Mucosa of stomach (tissue), 1 donor: ENCODE data around the gene TRMU.
A peak's percentile ranks its signal among the peaks of the same experiment; 100 is the strongest.

Source experiments
- H3K27me3 ChIP-seq: one replicate; pipeline ENCODE4 v1.7.0; 2013; ENCODE audit warnings: mild to moderate bottlenecking, low read length; ENCODE audit not compliant: control insufficient read depth, insufficient read depth
- H3K36me3 ChIP-seq: one replicate; pipeline ENCODE4 v1.7.0; 2013; ENCODE audit warnings: low read length; ENCODE audit not compliant: control insufficient read depth, insufficient read depth
- H3K4me1 ChIP-seq: one replicate; pipeline ENCODE4 v1.7.0; 2013; ENCODE audit warnings: mild to moderate bottlenecking, low read length; ENCODE audit not compliant: control insufficient read depth, insufficient read depth
- H3K4me3 ChIP-seq: one replicate; pipeline ENCODE4 v1.7.0; 2013; ENCODE audit warnings: low read length
- H3K9ac ChIP-seq: one replicate; pipeline ENCODE4 v1.7.0; 2013; ENCODE audit warnings: mild to moderate bottlenecking, low read length, moderate library complexity
- H3K9me3 ChIP-seq: one replicate; pipeline ENCODE4 v1.7.0; 2013; ENCODE audit warnings: mild to moderate bottlenecking, low read length, moderate library complexity; ENCODE audit not compliant: control insufficient read depth
- donor health status: Pancreatic carcinoma.

The TRMU gene

DNA sequence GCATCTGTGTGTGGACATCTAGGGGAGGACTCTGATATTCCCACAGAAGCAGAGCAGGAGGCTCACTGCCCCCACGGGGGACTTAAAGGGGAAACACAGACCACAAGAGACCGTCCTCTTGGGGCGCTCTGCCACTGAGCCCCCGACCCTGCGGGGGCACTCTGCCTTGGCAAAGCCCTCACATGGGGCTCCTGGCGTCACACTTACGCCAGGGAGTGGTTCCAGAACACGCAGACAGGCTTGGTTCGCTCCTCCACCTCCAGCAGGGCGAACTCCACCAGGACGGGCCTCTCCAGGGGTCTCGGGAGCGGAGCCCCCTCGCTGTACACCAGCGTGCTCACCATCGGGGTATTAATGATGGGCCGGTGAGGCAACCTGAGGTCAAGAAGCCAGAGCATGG lies 45.1 kb downstream of the TRMU start:
- no peaks in the 10 kb centered on the region for H3K36me3 ChIP-seq
- peaks cover 52% of the 10 kb centered on the region for H3K4me1 ChIP-seq
- H3K4me3 ChIP-seq = no peak overlapping the region
- H3K27me3 ChIP-seq = no peaks in the 10 kb centered on the region
- H3K9me3 ChIP-seq = no peaks in the 10 kb centered on the region
- H3K9ac ChIP-seq = no peak overlapping the region

DNA sequence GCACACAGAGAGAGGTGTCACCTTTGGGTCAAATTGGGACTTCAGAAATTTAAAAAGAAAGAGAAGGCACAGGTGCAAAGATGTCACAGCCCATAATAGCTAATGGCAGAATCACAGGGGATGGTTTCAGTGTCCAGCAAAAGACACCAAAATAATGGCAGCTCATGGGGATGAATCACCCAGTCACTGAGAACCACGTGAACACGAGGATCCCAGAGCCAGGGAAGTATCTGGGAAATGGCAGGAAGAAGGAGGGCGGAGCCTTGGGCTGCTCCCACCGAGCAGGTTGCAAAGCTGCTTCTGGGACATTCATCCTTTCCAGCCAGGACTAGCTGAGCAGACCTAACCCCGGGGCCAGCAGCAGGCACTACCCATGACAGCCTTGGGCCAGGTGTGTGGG lies 45.6 kb downstream of the TRMU start:
- Histone ChIP-seq H3K9me3 (no peaks in the 10 kb centered on the region), H3K9ac (no peak overlapping the region), H3K4me3 (no peak overlapping the region), H3K36me3 (no peaks in the 10 kb centered on the region), H3K27me3 (no peaks in the 10 kb centered on the region), H3K4me1 (peaks cover 48% of the 10 kb centered on the region)

DNA sequence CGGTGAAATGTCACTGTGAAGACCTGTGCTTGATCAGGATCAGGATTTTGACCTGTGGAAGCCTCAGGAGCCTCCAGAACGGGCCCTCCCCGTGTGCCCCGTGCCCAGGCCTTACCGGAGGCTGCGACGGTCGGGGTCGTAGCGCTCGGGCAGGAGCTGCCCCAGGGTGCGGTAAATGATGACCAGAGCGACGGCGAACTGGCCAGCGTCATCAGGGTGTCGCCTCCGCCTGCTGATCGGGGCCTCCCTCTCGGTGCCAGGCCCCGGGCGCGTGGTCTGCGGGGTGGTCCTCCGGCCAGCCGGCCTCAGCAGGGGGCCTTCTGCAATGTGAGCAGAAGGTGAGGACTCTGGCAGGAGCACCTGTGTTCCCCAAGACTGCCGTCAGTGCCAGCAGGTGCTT lies 46.2 kb downstream of the TRMU start:
- H3K9ac ChIP-seq = no peak overlapping the region
- H3K27me3 ChIP-seq = no peaks in the 10 kb centered on the region
- H3K9me3 ChIP-seq = no peaks in the 10 kb centered on the region
- H3K36me3 ChIP-seq = no peaks in the 10 kb centered on the region
- peaks cover 43% of the 10 kb centered on the region for H3K4me1 ChIP-seq
- no peak overlapping the region for H3K4me3 ChIP-seq

DNA sequence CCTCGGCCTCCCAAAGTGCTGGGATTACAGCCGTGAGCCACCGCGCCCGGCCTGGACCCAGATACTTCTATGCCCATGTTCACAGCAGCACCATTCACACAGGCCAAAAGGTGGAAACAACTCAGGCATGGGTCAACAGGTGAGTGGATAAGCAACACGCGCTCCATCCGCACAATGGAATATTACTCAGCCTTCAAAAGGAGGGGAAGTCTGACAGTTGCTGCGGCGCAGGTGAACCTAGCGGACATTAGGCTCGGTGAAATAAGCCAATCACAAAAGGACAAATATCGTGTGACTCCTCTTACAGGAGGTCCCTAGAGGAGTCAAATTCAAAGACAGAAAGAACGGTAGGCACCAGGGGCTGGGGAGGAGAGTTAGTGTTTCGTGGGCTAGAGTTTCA lies 47.0 kb downstream of the TRMU start:
- H3K9me3 ChIP-seq = no peaks in the 10 kb centered on the region
- H3K36me3 ChIP-seq = no peaks in the 10 kb centered on the region
- no peak overlapping the region for H3K4me3 ChIP-seq
- H3K9ac ChIP-seq = no peak overlapping the region
- no peaks in the 10 kb centered on the region for H3K27me3 ChIP-seq
- peaks cover 35% of the 10 kb centered on the region for H3K4me1 ChIP-seq

DNA sequence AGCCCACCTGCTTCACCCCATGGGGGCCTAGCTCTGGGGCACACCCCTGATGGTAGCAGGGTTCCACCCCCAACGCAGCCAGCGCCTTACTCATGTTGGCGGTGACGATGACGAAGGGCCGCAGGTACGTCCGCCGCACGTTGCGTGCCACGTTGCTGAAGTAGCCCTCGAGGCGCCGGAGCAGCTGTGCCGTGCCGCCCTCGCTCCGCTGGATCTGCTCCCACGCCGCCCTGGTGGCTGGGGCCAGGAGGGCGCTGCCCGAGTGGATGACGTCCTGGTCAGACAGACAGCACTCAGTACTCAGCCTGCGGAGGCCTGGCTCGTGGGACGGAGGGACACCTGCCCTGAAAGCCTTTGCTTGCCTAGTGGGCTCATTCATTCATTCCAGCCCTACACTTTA lies 50.8 kb downstream of the TRMU start:
- H3K4me3 ChIP-seq = no peak overlapping the region
- peaks cover 5% of the 10 kb centered on the region for H3K4me1 ChIP-seq
- no peaks in the 10 kb centered on the region for H3K9me3 ChIP-seq
- no peaks in the 10 kb centered on the region for H3K27me3 ChIP-seq
- H3K36me3 ChIP-seq = no peaks in the 10 kb centered on the region
- no peak overlapping the region for H3K9ac ChIP-seq

DNA sequence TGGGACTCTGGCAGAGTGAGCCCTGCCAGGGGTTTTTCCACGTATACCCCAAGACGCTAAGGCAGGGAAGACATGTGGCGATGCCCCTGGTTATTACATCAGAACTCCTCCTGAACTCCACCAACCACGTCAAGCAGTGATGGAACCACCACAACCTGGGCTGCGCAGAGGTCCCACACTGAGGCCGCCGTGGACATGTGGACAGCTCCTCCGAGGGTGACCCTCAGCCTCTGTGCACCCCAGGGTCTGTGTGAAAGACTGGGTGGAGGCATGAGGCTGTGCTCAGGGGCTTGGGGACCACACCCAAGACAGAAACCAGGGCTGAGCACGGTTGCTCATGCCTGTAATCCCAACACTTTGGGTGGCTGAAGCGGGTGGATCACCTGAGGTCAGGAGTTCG lies 52.2 kb downstream of the TRMU start:
- Histone ChIP-seq H3K9me3 (no peaks in the 10 kb centered on the region), H3K27me3 (no peaks in the 10 kb centered on the region), H3K4me3 (no peak overlapping the region), H3K4me1 (peaks cover 5% of the 10 kb centered on the region), H3K36me3 (no peaks in the 10 kb centered on the region), H3K9ac (no peak overlapping the region)

DNA sequence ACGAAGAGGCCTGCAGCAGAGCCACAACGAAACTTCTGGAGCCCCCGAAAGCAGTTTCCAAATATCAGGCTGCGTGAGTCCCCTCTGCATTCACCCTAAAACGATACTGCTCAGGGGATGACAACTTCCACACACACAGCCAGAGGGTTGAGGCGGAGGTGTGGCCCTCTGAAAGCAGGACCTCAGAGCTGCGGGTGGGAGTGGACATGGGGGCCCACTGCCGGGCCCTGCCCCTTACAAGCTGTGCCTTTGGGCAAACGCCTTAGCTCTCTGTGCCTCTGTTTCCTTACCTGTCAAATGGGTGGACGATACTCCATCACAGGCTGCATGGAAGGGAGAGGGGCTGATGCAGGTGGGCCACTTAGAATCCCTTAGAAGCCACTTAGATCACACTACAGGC lies 53.1 kb downstream of the TRMU start:
- Histone ChIP-seq H3K9me3 (no peaks in the 10 kb centered on the region), H3K9ac (no peak overlapping the region), H3K4me3 (no peak overlapping the region), H3K4me1 (peaks cover 5% of the 10 kb centered on the region), H3K27me3 (no peaks in the 10 kb centered on the region), H3K36me3 (no peaks in the 10 kb centered on the region)

DNA sequence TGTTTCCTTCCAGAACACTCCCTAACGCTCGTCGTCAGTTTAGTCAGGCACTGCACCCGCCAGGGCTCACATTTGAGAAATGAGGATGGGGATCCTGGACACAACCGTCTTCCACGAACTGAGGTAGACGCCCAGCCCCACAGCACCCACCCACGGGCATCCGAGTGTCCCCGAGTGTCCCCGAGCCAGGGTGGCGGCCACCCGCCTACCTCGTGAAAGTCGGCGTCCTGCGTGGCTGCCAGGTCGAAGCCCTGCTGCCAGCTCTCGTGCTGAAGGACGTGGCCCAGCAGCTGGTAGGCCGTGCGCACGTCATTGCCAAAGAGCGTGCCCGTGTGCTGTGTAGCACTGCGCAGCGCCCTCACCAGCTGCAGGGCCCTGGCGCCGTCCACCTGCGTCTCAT lies 53.6 kb downstream of the TRMU start:
- no peaks in the 10 kb centered on the region for H3K27me3 ChIP-seq
- no peaks in the 10 kb centered on the region for H3K36me3 ChIP-seq
- H3K4me1 ChIP-seq = peaks cover 5% of the 10 kb centered on the region
- no peak overlapping the region for H3K9ac ChIP-seq
- H3K9me3 ChIP-seq = no peaks in the 10 kb centered on the region
- H3K4me3 ChIP-seq = no peak overlapping the region

DNA sequence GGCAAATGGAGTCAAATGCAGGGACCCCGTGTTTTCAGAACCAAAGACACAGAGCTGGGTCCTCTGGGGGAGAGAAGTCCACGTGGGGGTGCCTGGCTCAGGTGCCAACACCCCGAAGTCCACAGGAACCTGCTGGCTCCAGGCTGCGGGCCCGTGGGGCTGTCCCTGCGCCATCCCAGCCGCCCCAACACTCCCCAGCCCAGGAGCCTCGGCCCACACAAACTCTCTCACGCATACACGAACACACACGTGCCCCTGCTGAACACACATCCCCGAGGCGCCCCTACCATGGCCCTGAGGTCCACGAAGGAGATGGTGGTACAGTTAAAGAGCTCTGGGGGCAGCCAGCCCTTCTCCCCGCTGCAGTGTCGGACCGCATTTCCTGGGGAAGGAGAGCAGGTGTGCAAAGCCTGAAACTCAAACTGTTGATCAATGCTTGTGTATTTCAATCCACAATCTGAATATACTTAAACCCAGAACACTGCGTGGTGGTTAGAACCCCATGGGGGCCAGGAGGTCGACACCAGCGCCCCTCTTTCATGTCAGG lies 54.7 kb downstream of the TRMU start:
- H3K4me3 ChIP-seq = no peak overlapping the region
- peak overlapping the region; percentile 34 for H3K9ac ChIP-seq
- H3K9me3 ChIP-seq = no peaks in the 10 kb centered on the region
- H3K27me3 ChIP-seq = no peaks in the 10 kb centered on the region
- H3K36me3 ChIP-seq = no peaks in the 10 kb centered on the region
- H3K4me1 ChIP-seq = peaks cover 5% of the 10 kb centered on the region

DNA sequence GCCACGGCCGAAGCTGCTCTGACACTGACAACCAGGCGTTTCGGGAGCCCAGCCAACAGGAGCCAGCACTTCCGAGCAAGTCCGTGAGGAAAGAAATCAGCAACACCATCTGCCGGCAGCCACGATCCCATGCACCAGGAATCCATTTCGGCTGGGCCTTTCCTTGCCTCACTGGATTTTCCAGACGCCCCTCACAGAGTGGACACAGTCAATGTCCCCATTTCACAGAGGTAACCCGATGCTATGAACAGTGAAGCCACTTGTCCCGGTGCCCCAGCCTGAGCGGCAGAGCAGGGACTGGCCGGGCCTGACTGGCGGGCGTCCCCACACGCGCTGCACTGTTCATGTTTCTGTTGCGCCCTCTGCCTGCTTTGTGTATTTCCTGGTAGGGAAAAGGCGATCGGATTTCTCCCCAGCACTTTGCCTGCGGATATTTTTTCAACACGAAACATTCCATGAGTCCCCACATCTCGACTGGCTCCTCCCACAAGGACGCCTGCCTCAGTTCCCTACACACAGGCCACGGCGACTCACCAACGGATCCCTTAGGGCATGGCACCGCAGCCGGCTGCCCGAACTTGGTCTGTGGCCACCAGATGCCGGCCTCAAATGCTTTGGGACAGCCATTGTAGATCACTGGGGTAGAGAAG lies 55.3 kb downstream of the TRMU start:
- Histone ChIP-seq H3K36me3 (no peaks in the 10 kb centered on the region), H3K9ac (peak overlapping the region; percentile 34), H3K4me1 (peaks cover 5% of the 10 kb centered on the region), H3K9me3 (no peaks in the 10 kb centered on the region), H3K4me3 (no peak overlapping the region), H3K27me3 (no peaks in the 10 kb centered on the region)

DNA sequence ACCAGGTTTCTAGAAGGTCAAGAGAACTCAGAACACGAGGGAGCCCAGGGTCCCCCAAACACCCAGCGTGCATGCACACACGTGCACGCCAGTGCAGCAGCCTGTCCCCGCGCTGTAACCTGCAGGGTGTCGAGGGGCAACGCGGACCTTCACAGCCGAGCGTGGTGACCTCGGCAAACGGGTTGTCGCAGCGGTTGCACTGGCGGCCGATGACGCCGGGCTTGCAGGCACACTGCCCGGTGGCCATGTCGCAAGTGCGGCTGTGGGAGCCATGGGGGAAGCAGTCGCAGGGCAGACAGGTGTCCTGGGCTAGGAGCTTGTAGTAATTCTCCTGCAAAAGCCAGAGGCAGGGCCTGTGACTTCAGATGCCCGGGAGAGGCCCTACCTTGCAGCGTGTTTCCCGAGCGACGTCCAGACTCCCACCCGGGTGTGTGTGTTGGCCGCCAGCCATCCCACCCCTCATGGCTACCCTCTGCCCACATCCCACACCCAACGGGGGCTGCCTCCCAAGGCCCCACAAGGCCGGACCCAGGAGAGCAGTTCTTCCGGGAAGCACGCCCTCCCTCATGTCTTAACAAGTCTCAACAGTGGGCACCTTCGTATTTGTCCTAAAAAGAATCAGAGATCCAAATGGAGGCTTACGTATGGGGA lies 56.1 kb downstream of the TRMU start:
- no peak overlapping the region for H3K4me3 ChIP-seq
- H3K36me3 ChIP-seq = no peaks in the 10 kb centered on the region
- H3K9ac ChIP-seq = no peak overlapping the region
- H3K4me1 ChIP-seq = peaks cover 5% of the 10 kb centered on the region
- no peaks in the 10 kb centered on the region for H3K27me3 ChIP-seq
- H3K9me3 ChIP-seq = no peaks in the 10 kb centered on the region

DNA sequence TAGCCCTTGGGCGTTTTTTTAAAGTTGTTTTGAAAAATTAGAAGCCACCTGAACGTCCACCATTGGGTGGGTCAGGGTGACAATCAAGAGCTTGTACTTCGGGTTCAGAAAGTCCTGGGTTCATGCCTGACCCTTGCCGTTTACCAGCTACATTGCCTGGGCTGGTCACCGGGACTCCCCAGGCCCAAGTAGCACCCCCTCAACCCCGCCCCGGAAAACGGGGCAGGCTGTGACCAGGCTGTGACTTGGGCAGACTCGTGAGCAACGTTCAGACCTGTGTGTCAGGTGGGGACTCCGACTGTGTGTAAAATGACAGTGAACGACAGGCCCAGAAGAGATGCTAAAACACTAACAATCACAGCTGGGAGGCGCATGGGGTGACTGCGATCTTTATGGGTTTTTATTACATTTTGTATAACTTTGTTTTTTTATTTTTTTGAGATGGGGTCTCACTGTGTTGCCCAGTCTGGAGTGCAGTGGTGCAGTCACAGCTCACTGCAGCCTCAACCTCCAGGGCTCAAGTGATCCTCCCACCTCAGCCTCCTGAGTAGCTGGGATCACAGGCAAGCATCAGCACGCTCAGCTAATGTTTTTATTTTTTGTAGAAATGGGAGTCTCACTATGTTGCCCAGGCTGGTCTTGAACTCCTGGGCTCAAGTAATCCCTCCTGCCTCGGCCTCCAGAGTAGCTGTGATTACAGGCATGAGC lies 56.8 kb downstream of the TRMU start:
- Histone ChIP-seq H3K36me3 (no peaks in the 10 kb centered on the region), H3K27me3 (no peaks in the 10 kb centered on the region), H3K4me1 (peaks cover 5% of the 10 kb centered on the region), H3K4me3 (no peak overlapping the region), H3K9ac (no peak overlapping the region), H3K9me3 (no peaks in the 10 kb centered on the region)
